ENCODE data around the gene MRPS33. TPM values are rescaled to one million over a fixed set of nuclear protein-coding genes. Genes with fewer than 3 reads are reported as not detected.

Gene MRPS33
- total and polyA plus RNA-seq, 2 of the 8 experiments (the other 6 are each of a cell fraction or from before 2014, with no cell fraction given): 22.9 to 62.6 TPM

DNA sequence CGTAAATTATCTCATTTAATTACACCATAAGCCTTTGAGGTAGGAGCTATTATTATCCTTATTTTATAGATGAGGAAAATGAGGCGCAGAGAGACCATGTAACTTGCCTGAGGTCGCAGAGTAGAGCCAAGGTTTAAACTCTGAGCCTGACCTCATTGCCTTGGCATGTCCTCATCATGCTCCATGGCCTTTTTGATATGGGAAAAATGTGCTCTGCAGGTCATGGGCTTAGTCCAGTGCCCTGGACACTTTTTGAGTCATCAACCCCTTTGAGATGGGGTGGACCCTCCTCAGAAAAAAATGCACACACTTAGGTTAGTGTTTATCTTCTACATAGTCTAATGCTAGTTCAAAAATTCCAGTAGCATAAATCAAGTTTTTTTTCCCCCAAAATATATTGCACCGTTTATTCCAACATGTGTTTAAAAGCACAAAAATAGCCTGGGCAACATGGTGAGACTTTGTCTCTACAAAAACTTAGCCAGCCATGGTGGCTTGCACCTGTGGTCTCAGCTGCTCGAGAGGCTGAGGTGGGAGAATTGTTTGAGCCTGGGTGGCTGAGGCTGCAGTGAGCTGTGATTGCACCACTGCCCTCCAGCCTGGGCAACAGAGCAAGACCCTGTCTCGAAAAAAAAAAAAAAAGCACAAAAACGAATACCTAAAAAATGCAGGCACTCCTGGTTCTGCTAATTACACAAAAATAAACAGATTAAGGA, 30.5 kb upstream of the MRPS33 start (continued):
- no peak for TF ChIP-seq HDAC6 (IDR thresholded peaks at IDR 0.05; ENCODE audit: low read depth, low read length)
- TF ChIP-seq CBX5 (IDR thresholded peaks at IDR 0.05; ENCODE audit: low read depth, low read length): no peak
- TF ChIP-seq HDAC2 (IDR thresholded peaks at IDR 0.05; ENCODE audit: borderline replicate concordance in 1 of 2, low read depth in 2 of 2, low read length in 2 of 2): no peak
- no peak for TF ChIP-seq PHF8 (conservative IDR thresholded peaks at IDR 0.05; ENCODE audit: low read depth, low read length)

Measured in H1 (cell line).